ENCODE results near the gene PDE7B.

GRCh38 chr6:136149311-136149710 is 297.8 kb downstream of the PDE7B start:
- no peak for TF ChIP-seq CTCF (conservative IDR thresholded peaks at IDR 0.05; ENCODE audit: low read depth, low read length)
- TF ChIP-seq EZH2 (IDR thresholded peaks at IDR 0.05; ENCODE audit: borderline replicate concordance, low read depth, low read length, poor library complexity, severe bottlenecking) = no peak

All from A673 (cell line).